ENCODE measurements around the gene EEPD1.

EEPD1 gene

GRCh38 chr7:36346260-36346831 lies 193.3 kb downstream of the EEPD1 start:
- H3K27me3 ChIP-seq (ENCODE audit: insufficient read depth, low read length) = no peaks in the 10 kb centered on the region
- H2AFZ ChIP-seq (ENCODE audit: low read depth, low read length) = no peak overlapping the region
- no peak overlapping the region for H3K4me3 ChIP-seq (ENCODE audit: low read length)
- H3K4me1 ChIP-seq (ENCODE audit: insufficient read depth, low read length) = peaks cover 11% of the 10 kb centered on the region
- no peaks in the 10 kb centered on the region for H3K9me3 ChIP-seq (ENCODE audit: low read length)
- H3K36me3 ChIP-seq (ENCODE audit: insufficient read depth, low read length) = no peaks in the 10 kb centered on the region

- H3K27me3 ChIP-seq (ENCODE audit: insufficient read depth, low read length) = no peaks in the 10 kb centered on the region
- no peaks in the 10 kb centered on the region for H3K36me3 ChIP-seq (ENCODE audit: insufficient read depth, low read length)
- H3K4me1 ChIP-seq (ENCODE audit: insufficient read depth, low read length) = peaks cover 11% of the 10 kb centered on the region
- H3K4me3 ChIP-seq (ENCODE audit: low read length) = no peak overlapping the region
- H2AFZ ChIP-seq (ENCODE audit: low read depth, low read length) = no peak overlapping the region
- H3K9me3 ChIP-seq (ENCODE audit: low read length) = no peaks in the 10 kb centered on the region
Measured at GRCh38 chr7:36348256-36348655, 195.2 kb downstream of the EEPD1 start.

GRCh38 chr7:36348771-36349170 lies 195.7 kb downstream of the EEPD1 start:
- peaks cover 11% of the 10 kb centered on the region for H3K4me1 ChIP-seq (ENCODE audit: insufficient read depth, low read length)
- no peaks in the 10 kb centered on the region for H3K27me3 ChIP-seq (ENCODE audit: insufficient read depth, low read length)
- H3K4me3 ChIP-seq (ENCODE audit: low read length) = no peak overlapping the region

DNA sequence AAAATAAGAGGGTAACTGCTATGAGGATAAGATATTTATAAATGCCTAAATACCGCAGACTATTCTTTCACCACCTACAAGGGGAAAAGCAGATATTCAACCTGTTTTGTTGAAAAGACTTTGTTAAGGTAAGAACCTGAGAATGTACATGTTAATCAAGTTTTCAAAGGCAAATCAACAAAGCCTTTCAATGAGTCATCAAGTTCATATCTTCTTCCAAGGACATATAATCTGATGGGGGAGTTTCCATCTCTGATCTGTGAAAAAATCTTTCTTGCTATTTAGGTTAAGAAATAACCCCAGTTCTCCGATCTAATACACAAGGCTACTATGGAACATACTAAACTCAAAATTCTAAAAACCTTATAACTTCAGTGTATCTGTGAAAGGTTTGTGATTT lies 196.6 kb downstream of the EEPD1 start:
- H2AFZ ChIP-seq (ENCODE audit: low read depth, low read length) = no peak overlapping the region
- H3K36me3 ChIP-seq (ENCODE audit: insufficient read depth, low read length) = no peaks in the 10 kb centered on the region
- no peaks in the 10 kb centered on the region for H3K9me3 ChIP-seq (ENCODE audit: low read length)
- peaks cover 11% of the 10 kb centered on the region for H3K4me1 ChIP-seq (ENCODE audit: insufficient read depth, low read length)
- H3K4me3 ChIP-seq (ENCODE audit: low read length) = no peak overlapping the region
- no peaks in the 10 kb centered on the region for H3K27me3 ChIP-seq (ENCODE audit: insufficient read depth, low read length)

More at GRCh38 chr7:36348771-36349170, 195.7 kb downstream of the EEPD1 start:
- Histone ChIP-seq H3K36me3 (ENCODE audit: insufficient read depth, low read length) (no peaks in the 10 kb centered on the region), H3K9me3 (ENCODE audit: low read length) (no peaks in the 10 kb centered on the region), H2AFZ (ENCODE audit: low read depth, low read length) (no peak overlapping the region)

Data from neuron (in vitro differentiated cells).